Adrenal gland (tissue), 12 donors: ENCODE data around the gene RAD9A. TPM values are rescaled to one million over a fixed set of nuclear protein-coding genes. Genes with fewer than 3 reads are reported as not detected.

Experiments
- DNase-seq, 7 donors: peaks; one replicate each; pipeline ENCODE4 v3.0.0-alpha.2; 2019 to 2020
- H3K27ac ChIP-seq, 5 donors: fragments of 200-600 bp; sonication (generic) in 4 of 5; 1 replicate in 3 of 5; 2 replicates in 2 of 5; pipeline versions ENCODE4 v1.5.1 to v1.8.0; 2016 to 2020; ENCODE audit warnings: mild to moderate bottlenecking in 1 of 5
- H3K27me3 ChIP-seq: fragments of 200-600 bp; 2 replicates; pipeline ENCODE4 v1.8.0; 2021
- H3K36me3 ChIP-seq, 2 donors: fragments of 200-600 bp; replicated peaks in 1 of 2; 1 replicate in 1 of 2; 2 replicates in 1 of 2; pipeline versions ENCODE4 v1.5.1 to v1.8.0; 2018 to 2022
- H3K4me1 ChIP-seq, 2 donors: fragments of 200-600 bp; replicated peaks in 1 of 2; 1 replicate in 1 of 2; 2 replicates in 1 of 2; pipeline versions ENCODE4 v1.5.1 to v1.8.0; 2018 to 2021
- H3K4me3 ChIP-seq, 4 donors: fragments of 200-600 bp; sonication (generic) in 3 of 4; one replicate each; pipeline ENCODE4 v1.5.1; 2016 to 2018
- H3K9me3 ChIP-seq, 3 donors: fragments of 200-600 bp; sonication (generic) in 1 of 3; replicated peaks in 1 of 3; 1 replicate in 2 of 3; 2 replicates in 1 of 3; pipeline versions ENCODE4 v1.5.1 to v1.8.0; 2016 to 2021
- CTCF ChIP-seq, 6 experiments: fragments of 450-650 bp in 4 of 6; fragments of 200-600 bp in 2 of 6; sonication (generic) in 1 of 6; IDR thresholded peaks; 1 replicate in 5 of 6; 2 replicates in 1 of 6; pipeline versions ENCODE4 v1.5.1 to v1.8.0; 2016 to 2021; ENCODE audit warnings: antibody characterized with exemption in 6 of 6, mild to moderate bottlenecking in 2 of 6, moderate library complexity in 1 of 6
- POLR2A ChIP-seq, 2 donors: fragments of 450-650 bp; IDR thresholded peaks; one replicate each; pipeline ENCODE4 v1.6.1; 2017; ENCODE audit warnings: antibody characterized with exemption in 2 of 2, mild to moderate bottlenecking in 2 of 2, moderate library complexity in 1 of 2
- WGBS, 4 donors: extraction: QIAGEN DNeasy Blood & Tissue Kit in 2 of 4; methylation state at CpG; one replicate each; pipeline versions ENCODE4 v1.1.5 to v1.1.7; 2013 to 2017; 5-methylcytosine and 5-hydroxymethylcytosine counted together
- intact Hi-C, 2 donors: fragments of 100-400 bp; cut with DNase I; formaldehyde crosslinking; loops; one replicate each; pipeline versions ENCODE4 v1.14.1 to v1.15.0; 2022 to 2023
- polyA plus RNA-seq, 3 donors: library from polyadenylated mRNA; stranded (reverse); fragments of 200-250 nt in 2 of 3; fragments of 350-450 nt in 1 of 3; fragmentation: Illumina TruSeq in 1 of 3; extraction: RNeasy Lipid Tissue Mini Kit (QIAGEN cat#74804) in 1 of 3; gene quantifications; one replicate each; pipeline ENCODE4 v1.2.3, GENCODE V29; 2013 to 2014
- total RNA-seq, 9 donors: library from RNA; depleted of rRNA in 4 of 9; stranded (reverse); fragments of >200 nt in 4 of 9; fragments of 120-200 nt in 1 of 9; fragmentation: NEBNext Ultra II Directional in 1 of 9; extraction: Animal tissue kit (Norgen Biotek cat#: 25700) in 1 of 9; gene quantifications; one replicate each; pipeline versions ENCODE4 v1.1.0 to v1.2.4, GENCODE V29; 2013 to 2023
- donor health status: healthy with polysubstance abuse.
- donor health status: Bipolar disorder and iron deficiency.
- donor health status: DM: yes; HTN: yes; CAD: no.
- donor health status: DM: no; HTN: no; CAD: no.
- donor health status: DM: no; HTN: no; CAD: no.
- donor health status: DM: yes; HTN: yes; CAD: no.

RAD9A gene
- total and polyA plus RNA-seq, 12 donors: 5.4 to 57.7 (median 15.0) TPM

GRCh38 chr11:67435727-67436458, 44.1 kb downstream of the RAD9A start:
- H3K4me1 ChIP-seq: peaks cover 0 to 16% of the 10 kb centered on the region in 2 donors
- peaks cover 0 to 71% of the 10 kb centered on the region in 2 donors for H3K36me3 ChIP-seq
- H3K9me3 ChIP-seq: no peaks in the 10 kb centered on the region
- intact Hi-C loops: no loop called here
- no peaks in the 10 kb centered on the region for H3K27me3 ChIP-seq
- peak in 3 of 7 donors; percentile 50 to 66 (median 63) for DNase-seq
- H3K27ac ChIP-seq: peak overlapping the region in 2 of 5 donors; percentile 71 to 76
- no peak overlapping the region for H3K4me3 ChIP-seq
- TF ChIP-seq CTCF (IDR thresholded peaks at IDR 0.05): no peak
- no peak for TF ChIP-seq POLR2A (IDR thresholded peaks at IDR 0.05)
- 69 to 74% (median 71%) methylated on average over 10 to 38 of the region's 38 CpGs for WGBS, 4 donors

DNA sequence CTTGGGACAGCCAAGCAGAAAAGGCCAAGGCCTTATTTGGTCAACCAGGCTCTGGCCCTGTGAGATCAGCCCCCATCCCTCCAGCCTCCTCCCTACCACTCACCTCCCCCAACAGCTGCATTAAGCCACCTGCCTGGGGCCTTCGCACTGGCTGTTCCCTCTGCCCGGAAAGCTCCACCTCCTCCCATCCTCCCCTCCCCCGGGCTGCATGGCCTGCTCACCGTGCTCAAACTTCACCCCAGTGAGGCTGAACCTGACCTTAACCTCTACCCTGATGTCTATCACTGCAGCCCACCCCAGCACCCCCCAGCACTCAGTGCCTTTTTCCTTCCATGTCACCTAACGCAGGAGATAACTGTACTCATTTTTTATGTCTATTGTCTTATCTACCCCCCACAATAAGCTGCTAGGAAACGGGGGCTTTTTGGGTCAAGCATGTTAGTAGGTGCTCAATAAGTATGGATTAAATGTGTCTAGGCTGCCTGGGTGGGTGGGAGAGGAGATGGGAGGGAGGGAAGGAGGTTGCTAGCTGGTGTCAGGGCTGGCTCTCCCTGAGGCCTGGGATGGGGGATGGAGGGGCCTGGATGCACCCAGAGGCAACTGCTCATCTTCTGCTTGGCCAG, 44.8 kb downstream of the RAD9A start:
- peak overlapping the region in 2 of 5 donors; percentile 71 to 76 for H3K27ac ChIP-seq
- no peaks in the 10 kb centered on the region for H3K27me3 ChIP-seq
- peaks cover 0 to 70% of the 10 kb centered on the region in 2 donors for H3K36me3 ChIP-seq
- TF ChIP-seq CTCF (IDR thresholded peaks at IDR 0.05) (no peak), POLR2A (IDR thresholded peaks at IDR 0.05) (no peak)
- WGBS, 4 donors: 55 to 57% (median 56%) methylated on average over 6 of the region's 6 CpGs
- H3K4me3 ChIP-seq: no peak overlapping the region
- H3K4me1 ChIP-seq: peaks cover 0 to 16% of the 10 kb centered on the region in 2 donors
- intact Hi-C loops: no loop called here
- H3K9me3 ChIP-seq: no peaks in the 10 kb centered on the region
- DNase-seq: peak in 2 of 7 donors; percentile 37 to 62

GRCh38 chr11:67437082-67437808, 45.5 kb downstream of the RAD9A start, which contains the start of gene PTPRCAP:
PTPRCAP (minus strand) TSS chr11:67437682; CDS start chr11:67437619, 63 bp downstream.
- no peaks in the 10 kb centered on the region for H3K9me3 ChIP-seq
- peak within 1 kb of the TSS in 2 of 5 donors; percentile 71 to 76 for H3K27ac ChIP-seq
- intact Hi-C loops: no loop called here
- peaks cover 0 to 68% of the 10 kb centered on the region in 2 donors for H3K36me3 ChIP-seq
- no peaks in the 10 kb centered on the region for H3K27me3 ChIP-seq
- H3K4me3 ChIP-seq: no peak within 1 kb of the TSS
- WGBS, 4 donors: 68 to 90% (median 77%) methylated on average over 4 to 26 of the region's 26 CpGs
- no peak for DNase-seq
- H3K4me1 ChIP-seq: peaks cover 0 to 17% of the 10 kb centered on the region in 2 donors
- TF ChIP-seq CTCF (IDR thresholded peaks at IDR 0.05) (no peak), POLR2A (IDR thresholded peaks at IDR 0.05) (no peak)

DNA sequence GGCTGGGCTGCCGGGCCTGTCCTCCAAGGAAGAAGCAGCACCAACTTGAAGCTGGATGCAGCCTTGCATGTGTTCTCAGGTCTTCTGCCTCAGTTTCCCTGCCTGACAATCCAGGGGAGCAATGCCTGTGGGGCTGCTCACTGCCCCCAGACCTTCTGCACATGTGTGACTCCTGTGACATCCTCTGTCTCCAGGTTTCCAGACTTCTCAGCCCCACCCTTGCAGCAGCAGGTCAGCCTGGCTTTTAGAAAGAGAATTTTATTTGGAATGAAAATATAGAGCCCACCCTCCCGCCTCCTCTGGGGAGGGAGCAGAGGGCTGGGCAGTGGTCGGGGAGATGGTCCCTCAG, 46.0 kb downstream of the RAD9A start:
- H3K9me3 ChIP-seq: no peaks in the 10 kb centered on the region
- no peaks in the 10 kb centered on the region for H3K27me3 ChIP-seq
- no peak overlapping the region for H3K4me3 ChIP-seq
- TF ChIP-seq POLR2A (IDR thresholded peaks at IDR 0.05) (no peak), CTCF (IDR thresholded peaks at IDR 0.05) (no peak)
- 57 to 74% (median 71%) methylated on average over 2 to 3 of the region's 3 CpGs for WGBS, 4 donors
- peaks cover 0 to 22% of the 10 kb centered on the region in 2 donors for H3K4me1 ChIP-seq
- peaks cover 0 to 63% of the 10 kb centered on the region in 2 donors for H3K36me3 ChIP-seq
- intact Hi-C loops: no loop called here
- H3K27ac ChIP-seq: no peak overlapping the region
- no peak for DNase-seq
